Cardiac fibroblast (primary cell): Measurements from ENCODE around the gene ADAMTS12.

Experiments used
- DNase-seq, 2 donors: peaks; one replicate each; pipeline versions ENCODE4 v3.0.0 to v3.0.0-alpha.2; 2010; ENCODE audit warnings: low read depth in 2 of 2
- H3K4me3 ChIP-seq, 2 donors: replicated peaks in 1 of 2; 1 replicate in 1 of 2; 2 replicates in 1 of 2; pipeline ENCODE4 v1.5.1; 2011; ENCODE audit warnings: low read depth in 2 of 2, low read length in 2 of 2, mild to moderate bottlenecking in 2 of 2, moderate library complexity in 1 of 2
- CTCF ChIP-seq: IDR thresholded peaks from one replicate; pipeline ENCODE4 v1.5.1; 2011; ENCODE audit warnings: low read depth, mild to moderate bottlenecking, low read length, inconsistent platforms

ADAMTS12 gene

GRCh38 chr5:33831041-33831440, 60.7 kb downstream of the ADAMTS12 start:
- H3K4me3 ChIP-seq: no peak overlapping the region
- no peak for TF ChIP-seq CTCF
- no peak for DNase-seq

- no peak for DNase-seq
- no peak overlapping the region for H3K4me3 ChIP-seq
- no peak for TF ChIP-seq CTCF
These were observed 62.4 kb downstream of the ADAMTS12 start for GRCh38 chr5:33829430-33829829.

GRCh38 chr5:33828626-33829308, 63.0 kb downstream of the ADAMTS12 start:
- H3K4me3 ChIP-seq: no peak overlapping the region
- DNase-seq: peak in 1 of 2 donors; percentile 23
- TF ChIP-seq CTCF: no peak

- peak in 1 of 2 donors; percentile 56 for DNase-seq
- TF ChIP-seq CTCF: no peak
- no peak overlapping the region for H3K4me3 ChIP-seq
These were observed 63.9 kb downstream of the ADAMTS12 start for GRCh38 chr5:33827885-33828284.

- peak in 1 of 2 donors; percentile 36 for DNase-seq
- H3K4me3 ChIP-seq: no peak overlapping the region
- no peak for TF ChIP-seq CTCF
These were observed 64.6 kb downstream of the ADAMTS12 start for GRCh38 chr5:33827018-33827707.

- TF ChIP-seq CTCF: no peak
- no peak overlapping the region for H3K4me3 ChIP-seq
- peak; percentile 65 to 85 for DNase-seq
These were observed 67.1 kb downstream of the ADAMTS12 start for GRCh38 chr5:33824516-33825195.
